Measurements from ENCODE around the gene MFAP5. TPM values are rescaled to one million over a fixed set of nuclear protein-coding genes. Genes with fewer than 3 reads are reported as not detected.
"Not testable (repeated sequence)": the region's sequence is repeated elsewhere in the genome, so short reads cannot be mapped to it uniquely, and the experiment has no call there.

The MFAP5 gene
- total RNA-seq, 1 donor from 2014 or later, result 105 TPM

GRCh38 chr12:8630131-8630530 lies 32.5 kb downstream of the MFAP5 start:
- Mint-ChIP-seq H3K4me1 (ENCODE audit: low read depth, unreplicated experiment) (peaks cover 26% of the 10 kb centered on the region), H3K36me3 (ENCODE audit: low read depth, unreplicated experiment) (no peaks in the 10 kb centered on the region), H3K4me3 (ENCODE audit: unreplicated experiment) (no peak overlapping the region), H3K27me3 (ENCODE audit: low read depth, unreplicated experiment) (no peaks in the 10 kb centered on the region), H3K9me3 (ENCODE audit: unreplicated experiment) (no peaks in the 10 kb centered on the region), H3K27ac (ENCODE audit: unreplicated experiment) (peak overlapping the region; percentile 93)
- Histone ChIP-seq H3K4me3 (ENCODE audit: insufficient read depth, low read depth, low read length) (no peak overlapping the region), H3K9me3 (ENCODE audit: insufficient read depth, low read depth, low read length) (no peaks in the 10 kb centered on the region), H3K27me3 (ENCODE audit: insufficient read depth, low read length) (no peaks in the 10 kb centered on the region), H3K4me2 (ENCODE audit: low read length) (peak overlapping the region; percentile 38), H3K36me3 (ENCODE audit: insufficient read depth, low read length) (no peaks in the 10 kb centered on the region), H3K27ac (ENCODE audit: low read depth, low read length) (peak overlapping the region; percentile 56), H3K4me1 (ENCODE audit: insufficient read depth, low read length) (peaks cover 6% of the 10 kb centered on the region), H4K20me1 (ENCODE audit: insufficient read depth, low read length) (no peaks in the 10 kb centered on the region), H3K79me2 (ENCODE audit: insufficient read depth, low read length) (no peaks in the 10 kb centered on the region), H3K9ac (ENCODE audit: low read length) (no peak overlapping the region), H2AFZ (ENCODE audit: low read depth, low read length) (no peak overlapping the region)
- FAIRE-seq (no peak), DNase-seq (ENCODE audit: low read depth) (no peak)
- TF ChIP-seq, protein P1, sequence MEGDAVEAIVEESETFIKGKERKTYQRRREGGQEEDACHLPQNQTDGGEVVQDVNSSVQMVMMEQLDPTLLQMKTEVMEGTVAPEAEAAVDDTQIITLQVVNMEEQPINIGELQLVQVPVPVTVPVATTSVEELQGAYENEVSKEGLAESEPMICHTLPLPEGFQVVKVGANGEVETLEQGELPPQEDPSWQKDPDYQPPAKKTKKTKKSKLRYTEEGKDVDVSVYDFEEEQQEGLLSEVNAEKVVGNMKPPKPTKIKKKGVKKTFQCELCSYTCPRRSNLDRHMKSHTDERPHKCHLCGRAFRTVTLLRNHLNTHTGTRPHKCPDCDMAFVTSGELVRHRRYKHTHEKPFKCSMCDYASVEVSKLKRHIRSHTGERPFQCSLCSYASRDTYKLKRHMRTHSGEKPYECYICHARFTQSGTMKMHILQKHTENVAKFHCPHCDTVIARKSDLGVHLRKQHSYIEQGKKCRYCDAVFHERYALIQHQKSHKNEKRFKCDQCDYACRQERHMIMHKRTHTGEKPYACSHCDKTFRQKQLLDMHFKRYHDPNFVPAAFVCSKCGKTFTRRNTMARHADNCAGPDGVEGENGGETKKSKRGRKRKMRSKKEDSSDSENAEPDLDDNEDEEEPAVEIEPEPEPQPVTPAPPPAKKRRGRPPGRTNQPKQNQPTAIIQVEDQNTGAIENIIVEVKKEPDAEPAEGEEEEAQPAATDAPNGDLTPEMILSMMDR (IDR thresholded peaks at IDR 0.05; ENCODE audit: insufficient read depth, low read depth, low read length), result no peak
- TF ChIP-seq EZH2 (IDR thresholded peaks at IDR 0.05; ENCODE audit: insufficient read depth, low read length), result no peak

DNA sequence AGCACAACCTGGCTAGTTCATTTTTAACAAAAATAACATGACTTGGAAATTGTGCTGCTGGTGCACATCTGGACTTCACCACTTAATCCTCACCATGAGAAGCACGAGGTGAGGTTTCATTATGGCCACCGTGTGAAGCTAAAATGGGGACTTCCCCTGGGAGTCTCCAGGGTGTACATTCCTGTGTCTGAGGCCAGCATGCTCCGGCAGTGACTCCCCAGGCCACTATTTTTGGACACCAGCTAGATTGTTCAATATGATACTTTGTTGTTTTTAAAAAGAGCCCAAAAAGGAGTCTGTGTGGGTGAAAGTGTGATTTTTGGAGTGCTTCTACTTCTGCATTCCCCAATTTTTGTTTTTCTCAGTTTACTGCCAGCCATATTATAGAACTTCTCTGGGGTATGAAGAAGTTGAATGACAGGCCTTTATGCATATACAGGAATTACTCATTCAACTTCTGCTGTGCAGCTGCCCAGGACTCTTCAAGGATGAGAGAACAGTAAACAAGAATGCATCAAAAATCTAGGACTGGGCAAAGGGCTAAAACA lies 33.1 kb downstream of the MFAP5 start:
- Histone ChIP-seq H4K20me1 (ENCODE audit: insufficient read depth, low read length) (no peaks in the 10 kb centered on the region), H3K36me3 (ENCODE audit: insufficient read depth, low read length) (no peaks in the 10 kb centered on the region), H3K9me3 (ENCODE audit: insufficient read depth, low read depth, low read length) (no peaks in the 10 kb centered on the region), H3K9ac (ENCODE audit: low read length) (no peak overlapping the region), H2AFZ (ENCODE audit: low read depth, low read length) (no peak overlapping the region), H3K27ac (ENCODE audit: low read depth, low read length) (peak overlapping the region; percentile 56), H3K4me2 (ENCODE audit: low read length) (peak overlapping the region; percentile 38), H3K79me2 (ENCODE audit: insufficient read depth, low read length) (no peaks in the 10 kb centered on the region), H3K27me3 (ENCODE audit: insufficient read depth, low read length) (no peaks in the 10 kb centered on the region), H3K4me3 (ENCODE audit: insufficient read depth, low read depth, low read length) (no peak overlapping the region), H3K4me1 (ENCODE audit: insufficient read depth, low read length) (peaks cover 6% of the 10 kb centered on the region)
- FAIRE-seq (no peak), DNase-seq (ENCODE audit: low read depth) (peak; percentile 72)
- Mint-ChIP-seq H3K4me3 (ENCODE audit: unreplicated experiment) (peak overlapping the region; percentile 12), H3K36me3 (ENCODE audit: low read depth, unreplicated experiment) (no peaks in the 10 kb centered on the region), H3K9me3 (ENCODE audit: unreplicated experiment) (no peaks in the 10 kb centered on the region), H3K27ac (ENCODE audit: unreplicated experiment) (peak overlapping the region; percentile 93), H3K27me3 (ENCODE audit: low read depth, unreplicated experiment) (no peaks in the 10 kb centered on the region), H3K4me1 (ENCODE audit: low read depth, unreplicated experiment) (peaks cover 26% of the 10 kb centered on the region)
- TF ChIP-seq, protein P1 (IDR thresholded peaks at IDR 0.05; ENCODE audit: insufficient read depth, low read depth, low read length), result no peak
- TF ChIP-seq EZH2 (IDR thresholded peaks at IDR 0.05; ENCODE audit: insufficient read depth, low read length), result no peak

DNA sequence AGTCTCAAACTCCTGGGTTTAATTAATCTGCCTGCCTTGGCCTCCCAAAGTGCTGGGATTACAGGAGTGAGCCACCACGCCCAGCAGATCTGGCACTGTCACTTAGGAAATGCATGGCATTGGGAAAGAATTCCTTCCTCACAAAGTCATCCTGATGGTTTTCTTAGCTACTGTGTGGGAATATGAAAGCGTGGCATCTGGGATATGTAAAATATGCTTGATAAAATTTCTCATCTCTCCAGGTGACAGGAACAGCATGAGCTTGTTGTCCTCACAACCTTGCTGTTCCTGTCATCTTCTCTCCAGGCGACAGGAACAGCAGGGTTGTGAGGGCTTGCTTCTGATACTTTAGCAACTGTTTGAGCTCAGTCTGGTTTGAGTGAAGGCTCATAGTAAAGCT lies 33.9 kb downstream of the MFAP5 start:
- FAIRE-seq (no peak), DNase-seq (ENCODE audit: low read depth) (peak; percentile 25)
- Mint-ChIP-seq H3K4me3 (ENCODE audit: unreplicated experiment) (no peak overlapping the region), H3K36me3 (ENCODE audit: low read depth, unreplicated experiment) (no peaks in the 10 kb centered on the region), H3K9me3 (ENCODE audit: unreplicated experiment) (no peaks in the 10 kb centered on the region), H3K27me3 (ENCODE audit: low read depth, unreplicated experiment) (no peaks in the 10 kb centered on the region), H3K27ac (ENCODE audit: unreplicated experiment) (peak overlapping the region; percentile 93), H3K4me1 (ENCODE audit: low read depth, unreplicated experiment) (peaks cover 26% of the 10 kb centered on the region)
- TF ChIP-seq EZH2 (IDR thresholded peaks at IDR 0.05; ENCODE audit: insufficient read depth, low read length), result no peak
- TF ChIP-seq, protein P1 (IDR thresholded peaks at IDR 0.05; ENCODE audit: insufficient read depth, low read depth, low read length), result no peak
- Histone ChIP-seq H3K79me2 (ENCODE audit: insufficient read depth, low read length) (no peaks in the 10 kb centered on the region), H2AFZ (ENCODE audit: low read depth, low read length) (no peak overlapping the region), H3K4me1 (ENCODE audit: insufficient read depth, low read length) (peaks cover 6% of the 10 kb centered on the region), H3K9ac (ENCODE audit: low read length) (no peak overlapping the region), H4K20me1 (ENCODE audit: insufficient read depth, low read length) (no peaks in the 10 kb centered on the region), H3K27me3 (ENCODE audit: insufficient read depth, low read length) (no peaks in the 10 kb centered on the region), H3K9me3 (ENCODE audit: insufficient read depth, low read depth, low read length) (no peaks in the 10 kb centered on the region), H3K36me3 (ENCODE audit: insufficient read depth, low read length) (no peaks in the 10 kb centered on the region), H3K4me2 (ENCODE audit: low read length) (no peak overlapping the region), H3K4me3 (ENCODE audit: insufficient read depth, low read depth, low read length) (no peak overlapping the region), H3K27ac (ENCODE audit: low read depth, low read length) (peak overlapping the region; percentile 56)

- not testable (repeated sequence) for FAIRE-seq; H3K4me3 Mint-ChIP-seq (ENCODE audit: unreplicated experiment); H3K4me3 ChIP-seq (ENCODE audit: insufficient read depth, low read depth, low read length); H3K9me3 ChIP-seq (ENCODE audit: insufficient read depth, low read depth, low read length); H3K36me3 ChIP-seq (ENCODE audit: insufficient read depth, low read length); H2AFZ ChIP-seq (ENCODE audit: low read depth, low read length); H3K79me2 ChIP-seq (ENCODE audit: insufficient read depth, low read length); H3K9ac ChIP-seq (ENCODE audit: low read length); DNase-seq (ENCODE audit: low read depth); H3K27ac Mint-ChIP-seq (ENCODE audit: unreplicated experiment); H4K20me1 ChIP-seq (ENCODE audit: insufficient read depth, low read length); H3K27me3 ChIP-seq (ENCODE audit: insufficient read depth, low read length); H3K27ac ChIP-seq (ENCODE audit: low read depth, low read length); H3K36me3 Mint-ChIP-seq (ENCODE audit: low read depth, unreplicated experiment); H3K4me1 ChIP-seq (ENCODE audit: insufficient read depth, low read length); H3K27me3 Mint-ChIP-seq (ENCODE audit: low read depth, unreplicated experiment); H3K4me2 ChIP-seq (ENCODE audit: low read length); H3K9me3 Mint-ChIP-seq (ENCODE audit: unreplicated experiment)
- H3K4me1 Mint-ChIP-seq (ENCODE audit: low read depth, unreplicated experiment), result peaks cover 13% of the 10 kb centered on the region
These were observed 37.9 kb downstream of the MFAP5 start for GRCh38 chr12:8624750-8625149.
